PFSK-1 (cell line): ENCODE results near the gene APP.

Source experiments
- FOXP2 ChIP-seq: optimal IDR thresholded peaks from 2 replicates; pipeline ENCODE3; 2011; ENCODE audit warnings: borderline replicate concordance, control low read depth, inconsistent platforms; ENCODE audit not compliant: insufficient read depth; ENCODE audit errors: extremely low read length, extremely low read depth
- POLR2AphosphoS5 ChIP-seq: IDR thresholded peaks from 2 replicates; pipeline ENCODE4 v1.6.1; 2012; ENCODE audit warnings: low read depth, mild to moderate bottlenecking, control low read depth, low read length, moderate library complexity
- REST ChIP-seq, 2 experiments: IDR thresholded peaks; 2 replicates each; pipeline versions ENCODE4 v1.6.1 to v1.8.0; 2011 to 2012; ENCODE audit warnings: low read depth in 2 of 2, low read length in 2 of 2, control low read depth in 1 of 2, inconsistent platforms in 1 of 2, mild to moderate bottlenecking in 1 of 2, moderate library complexity in 1 of 2; ENCODE audit not compliant: insufficient read depth in 1 of 2
- SIN3A ChIP-seq: IDR thresholded peaks from 2 replicates; pipeline ENCODE4 v1.6.1; 2012; ENCODE audit warnings: mild to moderate bottlenecking, low read length, moderate library complexity, borderline replicate concordance; ENCODE audit not compliant: insufficient read depth
- TAF1 ChIP-seq: IDR thresholded peaks from 2 replicates; pipeline ENCODE4 v1.6.1; 2012; ENCODE audit warnings: low read length, control low read depth, borderline replicate concordance; ENCODE audit not compliant: insufficient read depth

The APP gene

GRCh38 chr21:26124896-26125295 lies 45.7 kb downstream of the APP start:
- TF ChIP-seq REST (IDR thresholded peaks at IDR 0.05; ENCODE audit: insufficient read depth in 1 of 2, low read depth in 2 of 2, low read length in 2 of 2) (no peak), TAF1 (no peak), SIN3A (no peak), POLR2AphosphoS5 (no peak), FOXP2 (no peak)

GRCh38 chr21:26124421-26124833 lies 46.1 kb downstream of the APP start:
- TF ChIP-seq SIN3A (peak; percentile 93), TAF1 (no peak), REST (IDR thresholded peaks at IDR 0.05; ENCODE audit: insufficient read depth in 1 of 2, low read depth in 2 of 2, low read length in 2 of 2) (0 out of 4 replicates have a peak, but pooled peaks of 1 of the 2 experiments have one; percentile 7), FOXP2 (no peak), POLR2AphosphoS5 (peak; percentile 37; the same call in 1 of the 2 replicates)

- TF ChIP-seq FOXP2: no peak
- no peak for TF ChIP-seq TAF1
- TF ChIP-seq SIN3A: no peak
- no peak for TF ChIP-seq POLR2AphosphoS5
- TF ChIP-seq REST (IDR thresholded peaks at IDR 0.05; ENCODE audit: insufficient read depth in 1 of 2, low read depth in 2 of 2, low read length in 2 of 2): no peak
Observed at GRCh38 chr21:26123012-26123411, 47.6 kb downstream of the APP start.

GRCh38 chr21:26120828-26121227 lies 49.7 kb downstream of the APP start:
- no peak for TF ChIP-seq TAF1

GRCh38 chr21:26119906-26120305 lies 50.7 kb downstream of the APP start:
- TF ChIP-seq TAF1: no peak
- TF ChIP-seq REST (IDR thresholded peaks at IDR 0.05; ENCODE audit: insufficient read depth in 1 of 2, low read depth in 2 of 2, low read length in 2 of 2): no peak
